ENCODE data around the gene HIVEP1. TPM values are rescaled to one million over a fixed set of nuclear protein-coding genes. Genes with fewer than 3 reads are reported as not detected.

The HIVEP1 gene
- polyA plus RNA-seq, 3 donors = 1.7 to 8.7 (median 2.7) TPM

GRCh38 chr6:12090714-12091113 is 78.6 kb downstream of the HIVEP1 start:
- H4K20me1 ChIP-seq (ENCODE audit: insufficient read depth, low read length) = no peaks in the 10 kb centered on the region
- no peak overlapping the region for H3K27ac Mint-ChIP-seq
- no peaks in the 10 kb centered on the region for H3K79me2 ChIP-seq (ENCODE audit: insufficient read depth, low read length)
- H3K9me3 ChIP-seq (replicated peaks in 1 of 2; ENCODE audit: control insufficient read depth in 1 of 2, insufficient read depth in 1 of 2, low read length in 2 of 2) = no peaks in the 10 kb centered on the region
- no peak overlapping the region for H3K4me3 Mint-ChIP-seq
- TF ChIP-seq CTCF (IDR thresholded peaks at IDR 0.05) = no peak
- no peak overlapping the region for H3K27ac ChIP-seq (ENCODE audit: low read depth in 1 of 2, low read length in 2 of 2)
- H3K9me3 Mint-ChIP-seq = peaks cover 0 to 2% (median 0%) of the 10 kb centered on the region in 7 donors
- no peak overlapping the region for H2AFZ ChIP-seq (ENCODE audit: insufficient read depth, low read depth, low read length, poor library complexity, severe bottlenecking)
- H3K4me1 ChIP-seq (ENCODE audit: control insufficient read depth in 1 of 2, insufficient read depth in 2 of 2, low read length in 2 of 2) = peaks cover 5% of the 10 kb centered on the region in 2 donors
- H3K27me3 ChIP-seq (ENCODE audit: control insufficient read depth in 2 of 2, insufficient read depth in 2 of 2, low read length in 2 of 2) = no peaks in the 10 kb centered on the region
- no peak overlapping the region for H3K4me3 ChIP-seq (replicated peaks in 1 of 3; ENCODE audit: low read depth in 2 of 3, low read length in 3 of 3)
- DNase-seq = no peak
- H3K27me3 Mint-ChIP-seq (ENCODE audit: low read depth in 3 of 3) = no peaks in the 10 kb centered on the region
- intact Hi-C loops (cut with micrococcal nuclease) = no loop called here
- no peaks in the 10 kb centered on the region for H3K36me3 ChIP-seq (replicated peaks in 1 of 2; ENCODE audit: control insufficient read depth in 1 of 2, insufficient read depth in 2 of 2, low read length in 2 of 2)
- H3K9ac ChIP-seq (ENCODE audit: insufficient read depth, low read length, poor library complexity, severe bottlenecking) = no peak overlapping the region
- peaks cover 6% of the 10 kb centered on the region for H3K4me1 Mint-ChIP-seq
- no peak overlapping the region for H3K4me2 ChIP-seq (replicated peaks; ENCODE audit: extremely low read depth, low read length, poor library complexity, severe bottlenecking)
- H3K36me3 Mint-ChIP-seq = peaks cover 1 to 3% of the 10 kb centered on the region in 2 donors

GRCh38 chr6:12092762-12093161 is 80.7 kb downstream of the HIVEP1 start:
- peaks cover 5% of the 10 kb centered on the region in 2 donors for H3K4me1 ChIP-seq (ENCODE audit: control insufficient read depth in 1 of 2, insufficient read depth in 2 of 2, low read length in 2 of 2)
- H3K27ac ChIP-seq (ENCODE audit: low read depth in 1 of 2, low read length in 2 of 2) = no peak overlapping the region
- no peak overlapping the region for H2AFZ ChIP-seq (ENCODE audit: insufficient read depth, low read depth, low read length, poor library complexity, severe bottlenecking)
- H3K36me3 ChIP-seq (replicated peaks in 1 of 2; ENCODE audit: control insufficient read depth in 1 of 2, insufficient read depth in 2 of 2, low read length in 2 of 2) = no peaks in the 10 kb centered on the region
- Mint-ChIP-seq H3K27ac (no peak overlapping the region), H3K4me1 (peaks cover 6% of the 10 kb centered on the region), H3K27me3 (ENCODE audit: low read depth in 3 of 3) (no peaks in the 10 kb centered on the region), H3K4me3 (no peak overlapping the region), H3K36me3 (peaks cover 1 to 3% of the 10 kb centered on the region in 2 donors), H3K9me3 (peaks cover 0 to 2% (median 0%) of the 10 kb centered on the region in 7 donors)
- H3K79me2 ChIP-seq (ENCODE audit: insufficient read depth, low read length) = no peaks in the 10 kb centered on the region
- WGBS (ENCODE audit: insufficient coverage) = 100% methylated on average over 3 of the region's 5 CpGs
- intact Hi-C loops (cut with micrococcal nuclease) = no loop called here
- no peak overlapping the region for H3K9ac ChIP-seq (ENCODE audit: insufficient read depth, low read length, poor library complexity, severe bottlenecking)
- H3K27me3 ChIP-seq (ENCODE audit: control insufficient read depth in 2 of 2, insufficient read depth in 2 of 2, low read length in 2 of 2) = no peaks in the 10 kb centered on the region
- no peaks in the 10 kb centered on the region for H4K20me1 ChIP-seq (ENCODE audit: insufficient read depth, low read length)
- no peak overlapping the region for H3K4me3 ChIP-seq (replicated peaks in 1 of 3; ENCODE audit: low read depth in 2 of 3, low read length in 3 of 3)
- no peak for TF ChIP-seq CTCF (IDR thresholded peaks at IDR 0.05)
- H3K4me2 ChIP-seq (replicated peaks; ENCODE audit: extremely low read depth, low read length, poor library complexity, severe bottlenecking) = no peak overlapping the region
- no peaks in the 10 kb centered on the region for H3K9me3 ChIP-seq (replicated peaks in 1 of 2; ENCODE audit: control insufficient read depth in 1 of 2, insufficient read depth in 1 of 2, low read length in 2 of 2)
- DNase-seq = no peak
